K562 treated with DMSO at 1 percent for 12 hours (cell line): ENCODE measurements around the gene BAG3. TPM values are rescaled to one million over a fixed set of nuclear protein-coding genes. Genes with fewer than 3 reads are reported as not detected.

Experiments
- total RNA-seq: library from RNA; unstranded; fragments of 300-600 nt; gene quantifications from 2 replicates; pipeline ENCODE4 v1.2.3, GENCODE V29; 2022; ENCODE audit not compliant: insufficient read depth

The BAG3 gene
- 20.1 and 36.8 TPM in 2 replicates for total RNA-seq

GRCh38 chr10:119650692-119651513 is at the start of gene BAG3:
Gene BAG3 (plus strand): TSS chr10:119651380. CDS start chr10:119651676, 296 bp downstream.

GRCh38 chr10:119725828-119726675 is 74.9 kb downstream of the BAG3 start, which contains the start of gene INPP5F:
Gene INPP5F (plus strand): TSS chr10:119726050. CDS start chr10:119726263, 213 bp downstream.

Other genes with a start within 250 kb of the BAG3 start
- 59.9 and 75.1 TPM in 2 replicates for gene RGS10, start 108.7 kb upstream of the BAG3 start, total RNA-seq
- 50.5 and 76.1 TPM in 2 replicates for gene TIAL1, start 54.4 kb upstream of the BAG3 start, total RNA-seq
- 2.0 and 7.8 TPM in 2 replicates for gene INPP5F, start 74.7 kb downstream of the BAG3 start, total RNA-seq
- gene MCMBP, start 221.5 kb downstream of the BAG3 start, total RNA-seq = 20.8 and 44.3 TPM in 2 replicates
- gene SEC23IP, start 241.3 kb downstream of the BAG3 start, total RNA-seq = 21.3 and 26.8 TPM in 2 replicates